ENCODE data around the gene DUOX1. TPM values are rescaled to one million over a fixed set of nuclear protein-coding genes. Genes with fewer than 3 reads are reported as not detected.
"Not testable (repeated sequence)": the region's sequence is repeated elsewhere in the genome, so short reads cannot be mapped to it uniquely, and the experiment has no call there.

DUOX1 gene
- total RNA-seq: 0.59 TPM
- long read RNA-seq, partial matches to known transcripts: 1 of 24 reads
- long read RNA-seq, other reads (novel, unspliced or antisense): 23 of 24 reads

GRCh38 chr15:45129651-45130129, at the start of gene DUOX1, which contains the start of gene DUOXA1:
Gene DUOX1, plus strand, starts transcription at chr15:45129994. Its CDS starts 1,973 bp downstream, at chr15:45131967.
Gene DUOXA1, minus strand, starts transcription at chr15:45129879. Its CDS starts 6,865 bp downstream, at chr15:45123014.
- intact Hi-C loops (cut with DNase I): no loop called here
- no peak for DNase-seq (ENCODE audit: low spot score)

- DNase-seq (ENCODE audit: low spot score): peak; percentile 33
These were observed 49.2 kb upstream of the DUOX1 start for GRCh38 chr15:45080593-45080992.

GRCh38 chr15:45082412-45082811, 47.4 kb upstream of the DUOX1 start:
- intact Hi-C loops (cut with DNase I); DNase-seq (ENCODE audit: low spot score): not testable (repeated sequence)

More at GRCh38 chr15:45080593-45080992, 49.2 kb upstream of the DUOX1 start:
- intact Hi-C loops (cut with DNase I): not testable (repeated sequence)

- intact Hi-C loops (cut with DNase I): no loop called here
- DNase-seq (ENCODE audit: low spot score): no peak
These were observed 46.6 kb upstream of the DUOX1 start for GRCh38 chr15:45083223-45083622.

GRCh38 chr15:45084163-45084562, 45.6 kb upstream of the DUOX1 start:
- no peak for DNase-seq (ENCODE audit: low spot score)
- intact Hi-C loops (cut with DNase I): no loop called here

GRCh38 chr15:45087513-45087912, 42.3 kb upstream of the DUOX1 start:
- intact Hi-C loops (cut with DNase I): no loop called here
- DNase-seq (ENCODE audit: low spot score): no peak

GRCh38 chr15:45088801-45089711, 40.7 kb upstream of the DUOX1 start:
- DNase-seq (ENCODE audit: low spot score): no peak
- intact Hi-C loops (cut with DNase I): no loop called here

- intact Hi-C loops (cut with DNase I): no loop called here
- DNase-seq (ENCODE audit: low spot score): no peak
These were observed 40.0 kb upstream of the DUOX1 start for GRCh38 chr15:45089712-45090373.

GRCh38 chr15:45091161-45091560, 38.6 kb upstream of the DUOX1 start:
- DNase-seq (ENCODE audit: low spot score): no peak
- intact Hi-C loops (cut with DNase I): no loop called here

- intact Hi-C loops (cut with DNase I): no loop called here
- peak; percentile 75 for DNase-seq (ENCODE audit: low spot score)
These were observed 38.2 kb upstream of the DUOX1 start for GRCh38 chr15:45091576-45091975.

- peak; percentile 56 for DNase-seq (ENCODE audit: low spot score)
These were observed 36.8 kb upstream of the DUOX1 start for GRCh38 chr15:45093013-45093412.

GRCh38 chr15:45093622-45094357, 36.0 kb upstream of the DUOX1 start:
- peak; percentile 46 for DNase-seq (ENCODE audit: low spot score)
- intact Hi-C loops (cut with DNase I): no loop called here

More at GRCh38 chr15:45093013-45093412, 36.8 kb upstream of the DUOX1 start:
- intact Hi-C loops (cut with DNase I): no loop called here

- DNase-seq (ENCODE audit: low spot score): peak; percentile 63
- intact Hi-C loops (cut with DNase I): no loop called here
These were observed 35.5 kb upstream of the DUOX1 start for GRCh38 chr15:45094358-45094730.

GRCh38 chr15:45095661-45096060, 34.1 kb upstream of the DUOX1 start:
- DNase-seq (ENCODE audit: low spot score): peak; percentile 66
- intact Hi-C loops (cut with DNase I): no loop called here

GRCh38 chr15:45097466-45097865, 32.3 kb upstream of the DUOX1 start:
- no peak for DNase-seq (ENCODE audit: low spot score)
- intact Hi-C loops (cut with DNase I): no loop called here

- DNase-seq (ENCODE audit: low spot score): peak; percentile 55
- intact Hi-C loops (cut with DNase I): no loop called here
These were observed 30.1 kb upstream of the DUOX1 start for GRCh38 chr15:45099549-45100165.

GRCh38 chr15:45100884-45101625, 28.7 kb upstream of the DUOX1 start:
- intact Hi-C loops (cut with DNase I): no loop called here
- DNase-seq (ENCODE audit: low spot score): peak; percentile 49

GRCh38 chr15:45101749-45102148, 28.0 kb upstream of the DUOX1 start:
- intact Hi-C loops (cut with DNase I): no loop called here
- peak; percentile 35 for DNase-seq (ENCODE audit: low spot score)

GRCh38 chr15:45102226-45102625, 27.6 kb upstream of the DUOX1 start:
- intact Hi-C loops (cut with DNase I): no loop called here

More at GRCh38 chr15:45102226-45102625, 27.6 kb upstream of the DUOX1 start:
- DNase-seq (ENCODE audit: low spot score): peak; percentile 31
